Activated CD8-positive, alpha-beta memory T cell treated with anti-CD3 and anti-CD28 coated beads, Interleukin-2, amount 10 ng/mL, durations not matched to agents 7 days and 5 days (primary cell): ENCODE measurements around the gene KCNG2. TPM values are rescaled to one million over a fixed set of nuclear protein-coding genes. Genes with fewer than 3 reads are reported as not detected.
"Not testable (repeated sequence)": the region's sequence is repeated elsewhere in the genome, so short reads cannot be mapped to it uniquely, and the experiment has no call there.

Experiments used
- ATAC-seq: fragments of 150-1000 bp; cut with Tn5 transposase; one replicate; pipeline ENCODE4 v1.10.0; 2021; ENCODE audit warnings: moderate library complexity
- CTCF ChIA-PET: fragments of 350-600 bp; sonication (Branson Sonifier 250); formaldehyde crosslinking; loops from one replicate; lab custom pipeline; 2021; ENCODE audit warnings: antibody characterized with exemption; lab: Charles Lee
- DNase-seq: peaks from one replicate; pipeline ENCODE4 v3.0.0-alpha.2; 2020
- H3K27ac Mint-ChIP-seq: one replicate; pipeline ENCODE4 v1.8.0; 2021; ENCODE audit warnings: mild to moderate bottlenecking, mixed read lengths
- H3K27me3 Mint-ChIP-seq: one replicate; pipeline ENCODE4 v1.8.0; 2021; ENCODE audit warnings: mixed read lengths
- H3K36me3 Mint-ChIP-seq: one replicate; pipeline ENCODE4 v1.8.0; 2021; ENCODE audit warnings: mild to moderate bottlenecking, mixed read lengths
- H3K4me1 Mint-ChIP-seq: one replicate; pipeline ENCODE4 v1.8.0; 2021; ENCODE audit warnings: mixed read lengths
- H3K4me3 Mint-ChIP-seq: one replicate; pipeline ENCODE4 v1.8.0; 2021; ENCODE audit warnings: mild to moderate bottlenecking, moderate library complexity, mixed read lengths
- H3K9me3 Mint-ChIP-seq: one replicate; pipeline ENCODE4 v1.8.0; 2022; ENCODE audit warnings: low read depth, mixed read lengths
- total RNA-seq, 2 experiments: library from RNA; stranded (reverse); gene quantifications; one replicate each; pipeline ENCODE4 v1.2.3, GENCODE V29; 2021

The KCNG2 gene
- total RNA-seq, result not detected

- DNase-seq, result no peak
- Mint-ChIP-seq H3K4me1 (peaks cover 6% of the 10 kb centered on the region), H3K27ac (no peak within 1 kb of the TSS), H3K27me3 (peaks cover 44% of the 10 kb centered on the region), H3K9me3 (no peaks in the 10 kb centered on the region), H3K36me3 (peaks cover 2% of the 10 kb centered on the region), H3K4me3 (peak within 1 kb of the TSS; percentile 36)
- peak; percentile 66 for ATAC-seq
- CTCF ChIA-PET, result no interaction called here
Observed at GRCh38 chr18:79797518-79798345, at the start of gene KCNG2. Gene KCNG2, plus strand, starts transcription at chr18:79797938. Its CDS starts 65,730 bp downstream, at chr18:79863668.

- Mint-ChIP-seq H3K27me3 (no peaks in the 10 kb centered on the region), H3K9me3 (peaks cover 3% of the 10 kb centered on the region), H3K4me1 (no peaks in the 10 kb centered on the region), H3K27ac (no peak overlapping the region), H3K4me3 (no peak overlapping the region), H3K36me3 (peaks cover 48% of the 10 kb centered on the region)
- ATAC-seq (no peak), DNase-seq (no peak)
- CTCF ChIA-PET, result no interaction called here
Observed at GRCh38 chr18:79748321-79749180, 49.2 kb upstream of the KCNG2 start.

GRCh38 chr18:79749251-79750191 lies 48.2 kb upstream of the KCNG2 start:
- no peak overlapping the region for H3K4me3 Mint-ChIP-seq
- DNase-seq, result no peak
- H3K27ac Mint-ChIP-seq, result no peak overlapping the region
- peaks cover 46% of the 10 kb centered on the region for H3K36me3 Mint-ChIP-seq
- CTCF ChIA-PET, result no interaction called here
- no peak for ATAC-seq
- peaks cover 1% of the 10 kb centered on the region for H3K9me3 Mint-ChIP-seq
- H3K27me3 Mint-ChIP-seq, result no peaks in the 10 kb centered on the region
- no peaks in the 10 kb centered on the region for H3K4me1 Mint-ChIP-seq

- Mint-ChIP-seq H3K27ac (no peak overlapping the region), H3K27me3 (no peaks in the 10 kb centered on the region), H3K4me1 (no peaks in the 10 kb centered on the region), H3K9me3 (no peaks in the 10 kb centered on the region), H3K4me3 (no peak overlapping the region), H3K36me3 (peaks cover 56% of the 10 kb centered on the region)
- DNase-seq (no peak), ATAC-seq (no peak)
- CTCF ChIA-PET, result no interaction called here
Observed at GRCh38 chr18:79750980-79751571, 46.7 kb upstream of the KCNG2 start.

- H3K9me3 Mint-ChIP-seq, CTCF ChIA-PET, H3K4me3 Mint-ChIP-seq, DNase-seq, H3K27ac Mint-ChIP-seq, H3K27me3 Mint-ChIP-seq, ATAC-seq, H3K4me1 Mint-ChIP-seq: not testable (repeated sequence)
- H3K36me3 Mint-ChIP-seq, result peaks cover 55% of the 10 kb centered on the region
Observed at GRCh38 chr18:79751918-79752578, 45.7 kb upstream of the KCNG2 start.

- H3K4me3 Mint-ChIP-seq, H3K9me3 Mint-ChIP-seq, H3K27ac Mint-ChIP-seq, CTCF ChIA-PET, ATAC-seq, H3K27me3 Mint-ChIP-seq, DNase-seq, H3K4me1 Mint-ChIP-seq: not testable (repeated sequence)
- H3K36me3 Mint-ChIP-seq, result peaks cover 55% of the 10 kb centered on the region
Observed at GRCh38 chr18:79752946-79753345, 44.8 kb upstream of the KCNG2 start.

- H3K4me3 Mint-ChIP-seq, result no peak overlapping the region
Observed at GRCh38 chr18:79753391-79753851, 44.3 kb upstream of the KCNG2 start.

GRCh38 chr18:79754022-79754761 lies 43.5 kb upstream of the KCNG2 start:
- peaks cover 56% of the 10 kb centered on the region for H3K36me3 Mint-ChIP-seq
- no peaks in the 10 kb centered on the region for H3K27me3 Mint-ChIP-seq
- H3K4me3 Mint-ChIP-seq, result no peak overlapping the region
- peaks cover 2% of the 10 kb centered on the region for H3K9me3 Mint-ChIP-seq
- no peak for ATAC-seq
- H3K27ac Mint-ChIP-seq, result no peak overlapping the region
- DNase-seq, result no peak
- CTCF ChIA-PET, result no interaction called here
- no peaks in the 10 kb centered on the region for H3K4me1 Mint-ChIP-seq

More at GRCh38 chr18:79753391-79753851, 44.3 kb upstream of the KCNG2 start:
- peaks cover 57% of the 10 kb centered on the region for H3K36me3 Mint-ChIP-seq
- CTCF ChIA-PET, result no interaction called here
- no peak for DNase-seq
- H3K27ac Mint-ChIP-seq, result no peak overlapping the region
- H3K27me3 Mint-ChIP-seq, result no peaks in the 10 kb centered on the region
- no peaks in the 10 kb centered on the region for H3K9me3 Mint-ChIP-seq
- ATAC-seq, result no peak
- H3K4me1 Mint-ChIP-seq, result no peaks in the 10 kb centered on the region

- Mint-ChIP-seq H3K36me3 (peaks cover 54% of the 10 kb centered on the region), H3K4me1 (no peaks in the 10 kb centered on the region), H3K9me3 (peaks cover 2% of the 10 kb centered on the region), H3K4me3 (no peak overlapping the region), H3K27me3 (no peaks in the 10 kb centered on the region), H3K27ac (no peak overlapping the region)
- DNase-seq, result no peak
- CTCF ChIA-PET, result no interaction called here
- ATAC-seq, result no peak
Observed at GRCh38 chr18:79754831-79755351, 42.8 kb upstream of the KCNG2 start.

GRCh38 chr18:79755496-79756142 lies 42.1 kb upstream of the KCNG2 start:
- ATAC-seq (no peak), DNase-seq (no peak)
- Mint-ChIP-seq H3K36me3 (peaks cover 55% of the 10 kb centered on the region), H3K4me3 (no peak overlapping the region), H3K4me1 (no peaks in the 10 kb centered on the region), H3K9me3 (peaks cover 2% of the 10 kb centered on the region), H3K27me3 (no peaks in the 10 kb centered on the region), H3K27ac (no peak overlapping the region)
- CTCF ChIA-PET, result no interaction called here

GRCh38 chr18:79756143-79756500 lies 41.6 kb upstream of the KCNG2 start:
- no peak overlapping the region for H3K27ac Mint-ChIP-seq
- CTCF ChIA-PET, result no interaction called here
- peaks cover 57% of the 10 kb centered on the region for H3K36me3 Mint-ChIP-seq
- no peak for DNase-seq
- no peak overlapping the region for H3K4me3 Mint-ChIP-seq
- ATAC-seq, result no peak
- H3K4me1 Mint-ChIP-seq, result no peaks in the 10 kb centered on the region
- H3K27me3 Mint-ChIP-seq, result no peaks in the 10 kb centered on the region
- H3K9me3 Mint-ChIP-seq, result peaks cover 2% of the 10 kb centered on the region
